Endothelial cell of umbilical vein (primary cell): ENCODE data around the gene TSTD1. TPM values are rescaled to one million over a fixed set of nuclear protein-coding genes. Genes with fewer than 3 reads are reported as not detected.
A peak's percentile ranks its signal among the peaks of the same experiment; 100 is the strongest.
"Not testable (repeated sequence)": the region's sequence is repeated elsewhere in the genome, so short reads cannot be mapped to it uniquely, and the experiment has no call there.

Experiments used
- BruUV-seq: library from RNA; stranded (reverse); fragments of 400-500 nt; replicated peaks from 2 replicates; lab custom pipeline; 2021; lab: Mats Ljungman, UMichigan
- CTCF ChIA-PET: fragments of 300-600, 350-600 bp; sonication (Branson Sonifier 250); formaldehyde crosslinking; loops from one replicate; lab custom pipeline; 2021; ENCODE audit warnings: antibody characterized with exemption, inconsistent platforms; lab: Charles Lee
- POLR2A ChIA-PET: fragments of 300-600, 350-600 bp; sonication (Branson Sonifier 250); formaldehyde crosslinking; loops from one replicate; lab custom pipeline; 2021; ENCODE audit warnings: antibody characterized with exemption, inconsistent platforms; lab: Charles Lee
- DNase-seq: peaks from one replicate; pipeline ENCODE4 v3.0.0-alpha.2; 2011; ENCODE audit warnings: low read depth, low spot score
- FAIRE-seq: peaks from 2 replicates; lab custom pipeline; 2011; peaks lifted over from hg19 to GRCh38; lab: Jason Lieb, UNC
- H2AFZ ChIP-seq: 2 replicates; pipeline ENCODE4 v1.6.0; 2012; ENCODE audit warnings: low read depth, low read length, control low read depth, inconsistent platforms
- H3K27ac ChIP-seq: 2 replicates; pipeline ENCODE4 v1.5.1; 2011; ENCODE audit warnings: low read depth, mild to moderate bottlenecking, control low read depth, low read length, moderate library complexity; ENCODE audit not compliant: insufficient read depth
- H3K27me3 ChIP-seq, 2 experiments: 2 replicates each; pipeline versions ENCODE4 v1.6.0 to v1.6.1; 2011; ENCODE audit warnings: low read length in 2 of 2, mixed read lengths in 1 of 2; ENCODE audit not compliant: control insufficient read depth in 2 of 2, insufficient read depth in 2 of 2
- H3K36me3 ChIP-seq, 2 experiments: 2 replicates in 1 of 2; 3 replicates in 1 of 2; pipeline ENCODE4 v1.5.1; 2011; ENCODE audit warnings: low read length in 2 of 2, mild to moderate bottlenecking in 1 of 2, moderate library complexity in 1 of 2; ENCODE audit not compliant: control insufficient read depth in 2 of 2, insufficient read depth in 2 of 2; ENCODE audit errors: extremely low read depth in 1 of 2
- H3K4me1 ChIP-seq: 3 replicates; pipeline ENCODE4 v1.5.1; 2011; ENCODE audit warnings: mild to moderate bottlenecking, low read length; ENCODE audit not compliant: control insufficient read depth, insufficient read depth; ENCODE audit errors: extremely low read depth
- H3K4me2 ChIP-seq: 2 replicates; pipeline ENCODE4 v1.6.1; 2011; ENCODE audit warnings: low read length, control low read depth, mixed read lengths; ENCODE audit not compliant: insufficient read depth
- H3K4me3 ChIP-seq, 3 experiments: fragments of 200-600 bp in 1 of 3; sonication (generic), shearing (Covaris generic) in 1 of 3; replicated peaks in 1 of 3; 2 replicates each; pipeline ENCODE4 v1.5.1; 2011 to 2016; ENCODE audit warnings: control low read depth in 3 of 3, low read length in 3 of 3, mild to moderate bottlenecking in 2 of 3, inconsistent platforms in 1 of 3, low read depth in 1 of 3, moderate library complexity in 1 of 3; ENCODE audit not compliant: insufficient read depth in 1 of 3
- H3K79me2 ChIP-seq: 2 replicates; pipeline ENCODE4 v1.6.0; 2012; ENCODE audit warnings: low read length, inconsistent platforms; ENCODE audit not compliant: control insufficient read depth, insufficient read depth
- H3K9ac ChIP-seq: replicated peaks from 2 replicates; pipeline ENCODE3; 2011; ENCODE audit warnings: low read length, control low read depth; ENCODE audit not compliant: insufficient read depth; ENCODE audit errors: extremely low read depth
- H3K9me1 ChIP-seq: replicated peaks from 3 replicates; pipeline ENCODE4 v1.6.0; 2011; ENCODE audit warnings: mild to moderate bottlenecking, low read length; ENCODE audit not compliant: control insufficient read depth, insufficient read depth; ENCODE audit errors: extremely low read depth
- H3K9me3 ChIP-seq: replicated peaks from 2 replicates; pipeline ENCODE4 v1.5.1; 2012; ENCODE audit warnings: low read length, inconsistent platforms; ENCODE audit not compliant: control insufficient read depth, insufficient read depth
- H4K20me1 ChIP-seq: replicated peaks from 2 replicates; pipeline ENCODE3; 2011; ENCODE audit warnings: mild to moderate bottlenecking, low read length; ENCODE audit not compliant: control insufficient read depth, insufficient read depth; ENCODE audit errors: extremely low read depth
- FOS ChIP-seq: IDR thresholded peaks from 2 replicates; pipeline ENCODE4 v1.6.1; 2011; ENCODE audit warnings: mild to moderate bottlenecking, low read length, moderate library complexity, borderline replicate concordance; ENCODE audit not compliant: insufficient read depth
- JUN ChIP-seq: IDR thresholded peaks from 2 replicates; pipeline ENCODE4 v1.6.1; 2011; ENCODE audit warnings: borderline replicate concordance, low read depth; ENCODE audit not compliant: insufficient read length, insufficient read depth
- dilution Hi-C: fragments of 300-500 bp; cut with MboI; formaldehyde crosslinking; loops from one replicate; pipeline ENCODE4 v1.15.0; 2019; ENCODE audit warnings: low sequenced_read_pairs; ENCODE audit not compliant: extremely low pct_ligation_motif_present
- intact Hi-C: fragments of 100-400 bp; cut with micrococcal nuclease; formaldehyde crosslinking; loops from one replicate; pipeline ENCODE4 v1.10.0; 2022
- polyA plus RNA-seq, 4 experiments: library from polyadenylated mRNA; depleted of rRNA in 3 of 4; stranded (reverse) in 3 of 4; unstranded in 1 of 4; fragments of >200 nt; gene quantifications; 2 replicates each; pipeline versions ENCODE4 v1.2.1 to v1.2.3, GENCODE V29; 2011 to 2012; ENCODE audit warnings: missing spikeins in 1 of 4
- total RNA-seq: library from RNA; stranded (reverse); gene quantifications from 2 replicates; pipeline ENCODE4 v1.2.3, GENCODE V29; 2021

Gene TSTD1
- total and polyA plus RNA-seq, 2 donors (not counting 3 experiments of a cell fraction or from before 2014, with no cell fraction given): 8.9 to 39.1 TPM

GRCh38 chr1:161017181-161017580, 21.6 kb downstream of the TSTD1 start:
- dilution Hi-C loops, H4K20me1 ChIP-seq, intact Hi-C loops, H3K9ac ChIP-seq, H3K36me3 ChIP-seq, BruUV-seq, DNase-seq, POLR2A ChIA-PET, H2AFZ ChIP-seq, H3K4me2 ChIP-seq, H3K9me3 ChIP-seq, H3K27me3 ChIP-seq, H3K27ac ChIP-seq, H3K9me1 ChIP-seq, FAIRE-seq, CTCF ChIA-PET, H3K4me3 ChIP-seq: not testable (repeated sequence)
- H3K4me1 ChIP-seq: peaks cover 58% of the 10 kb centered on the region
- peaks cover 25% of the 10 kb centered on the region for H3K79me2 ChIP-seq

DNA sequence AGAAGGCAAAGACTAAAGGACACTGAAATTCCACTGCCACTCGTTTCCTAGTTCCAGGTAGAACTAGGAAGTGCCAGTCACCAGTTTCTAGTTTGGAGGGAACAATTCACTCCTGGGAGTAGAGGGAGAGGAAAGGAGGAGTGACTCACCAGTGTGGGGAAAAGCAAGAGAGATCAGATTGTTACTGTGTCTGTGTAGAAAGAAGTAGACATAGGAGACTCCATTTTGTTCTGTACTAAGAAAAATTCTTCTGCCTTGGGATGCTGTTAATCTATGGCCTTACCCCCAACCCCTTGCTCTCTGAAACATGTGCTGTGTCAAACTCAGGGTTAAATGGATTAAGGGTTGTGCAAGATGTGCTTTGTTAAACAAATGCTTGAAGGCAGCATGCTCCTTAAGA, 22.1 kb downstream of the TSTD1 start:
- H3K36me3 ChIP-seq, POLR2A ChIA-PET: not testable (repeated sequence)

More for the DNA sequence above, 22.1 kb downstream of the TSTD1 start:
- peaks cover 30% of the 10 kb centered on the region for H3K79me2 ChIP-seq
- TF ChIP-seq FOS (peak; percentile 38), JUN (peak; percentile 28)
- H3K9ac ChIP-seq, H3K9me1 ChIP-seq, BruUV-seq, CTCF ChIA-PET, H3K4me3 ChIP-seq, H3K4me2 ChIP-seq, dilution Hi-C loops, H4K20me1 ChIP-seq, H3K27me3 ChIP-seq, H2AFZ ChIP-seq, intact Hi-C loops, H3K9me3 ChIP-seq: not testable (repeated sequence)
- peak; percentile 56 for DNase-seq
- peak; percentile 44 for FAIRE-seq
- H3K27ac ChIP-seq: peak overlapping the region; percentile 12
- H3K4me1 ChIP-seq: peaks cover 58% of the 10 kb centered on the region
